Endothelial cell of umbilical vein (primary cell): Measurements from ENCODE around the gene HTRA3. TPM values are rescaled to one million over a fixed set of nuclear protein-coding genes. Genes with fewer than 3 reads are reported as not detected.

Experiments used
- BruUV-seq: library from RNA; stranded (reverse); fragments of 400-500 nt; replicated peaks from 2 replicates; lab custom pipeline; 2021; lab: Mats Ljungman, UMichigan
- CTCF ChIA-PET: fragments of 300-600, 350-600 bp; sonication (Branson Sonifier 250); formaldehyde crosslinking; loops from one replicate; lab custom pipeline; 2021; ENCODE audit warnings: antibody characterized with exemption, inconsistent platforms; lab: Charles Lee
- POLR2A ChIA-PET: fragments of 300-600, 350-600 bp; sonication (Branson Sonifier 250); formaldehyde crosslinking; loops from one replicate; lab custom pipeline; 2021; ENCODE audit warnings: antibody characterized with exemption, inconsistent platforms; lab: Charles Lee
- DNase-seq: peaks from one replicate; pipeline ENCODE4 v3.0.0-alpha.2; 2011; ENCODE audit warnings: low read depth, low spot score
- FAIRE-seq: peaks from 2 replicates; lab custom pipeline; 2011; peaks lifted over from hg19 to GRCh38; lab: Jason Lieb, UNC
- H2AFZ ChIP-seq: 2 replicates; pipeline ENCODE4 v1.6.0; 2012; ENCODE audit warnings: low read depth, low read length, control low read depth, inconsistent platforms
- H3K27ac ChIP-seq: 2 replicates; pipeline ENCODE4 v1.5.1; 2011; ENCODE audit warnings: low read depth, mild to moderate bottlenecking, control low read depth, low read length, moderate library complexity; ENCODE audit not compliant: insufficient read depth
- H3K27me3 ChIP-seq, 2 experiments: 2 replicates each; pipeline versions ENCODE4 v1.6.0 to v1.6.1; 2011; ENCODE audit warnings: low read length in 2 of 2, mixed read lengths in 1 of 2; ENCODE audit not compliant: control insufficient read depth in 2 of 2, insufficient read depth in 2 of 2
- H3K36me3 ChIP-seq, 2 experiments: 2 replicates in 1 of 2; 3 replicates in 1 of 2; pipeline ENCODE4 v1.5.1; 2011; ENCODE audit warnings: low read length in 2 of 2, mild to moderate bottlenecking in 1 of 2, moderate library complexity in 1 of 2; ENCODE audit not compliant: control insufficient read depth in 2 of 2, insufficient read depth in 2 of 2; ENCODE audit errors: extremely low read depth in 1 of 2
- H3K4me1 ChIP-seq: 3 replicates; pipeline ENCODE4 v1.5.1; 2011; ENCODE audit warnings: mild to moderate bottlenecking, low read length; ENCODE audit not compliant: control insufficient read depth, insufficient read depth; ENCODE audit errors: extremely low read depth
- H3K4me2 ChIP-seq: 2 replicates; pipeline ENCODE4 v1.6.1; 2011; ENCODE audit warnings: low read length, control low read depth, mixed read lengths; ENCODE audit not compliant: insufficient read depth
- H3K4me3 ChIP-seq, 3 experiments: fragments of 200-600 bp in 1 of 3; sonication (generic), shearing (Covaris generic) in 1 of 3; replicated peaks in 1 of 3; 2 replicates each; pipeline ENCODE4 v1.5.1; 2011 to 2016; ENCODE audit warnings: control low read depth in 3 of 3, low read length in 3 of 3, mild to moderate bottlenecking in 2 of 3, inconsistent platforms in 1 of 3, low read depth in 1 of 3, moderate library complexity in 1 of 3; ENCODE audit not compliant: insufficient read depth in 1 of 3
- H3K79me2 ChIP-seq: 2 replicates; pipeline ENCODE4 v1.6.0; 2012; ENCODE audit warnings: low read length, inconsistent platforms; ENCODE audit not compliant: control insufficient read depth, insufficient read depth
- H3K9ac ChIP-seq: replicated peaks from 2 replicates; pipeline ENCODE3; 2011; ENCODE audit warnings: low read length, control low read depth; ENCODE audit not compliant: insufficient read depth; ENCODE audit errors: extremely low read depth
- H3K9me1 ChIP-seq: replicated peaks from 3 replicates; pipeline ENCODE4 v1.6.0; 2011; ENCODE audit warnings: mild to moderate bottlenecking, low read length; ENCODE audit not compliant: control insufficient read depth, insufficient read depth; ENCODE audit errors: extremely low read depth
- H3K9me3 ChIP-seq: replicated peaks from 2 replicates; pipeline ENCODE4 v1.5.1; 2012; ENCODE audit warnings: low read length, inconsistent platforms; ENCODE audit not compliant: control insufficient read depth, insufficient read depth
- H4K20me1 ChIP-seq: replicated peaks from 2 replicates; pipeline ENCODE3; 2011; ENCODE audit warnings: mild to moderate bottlenecking, low read length; ENCODE audit not compliant: control insufficient read depth, insufficient read depth; ENCODE audit errors: extremely low read depth
- CTCF ChIP-seq, 2 donors: IDR thresholded peaks; 1 replicate in 1 of 2; 2 replicates in 1 of 2; pipeline ENCODE4 v1.5.1; 2011; ENCODE audit warnings: low read length in 2 of 2, mild to moderate bottlenecking in 2 of 2, moderate library complexity in 2 of 2, control low read depth in 1 of 2, inconsistent platforms in 1 of 2, low read depth in 1 of 2; ENCODE audit not compliant: insufficient read depth in 1 of 2; ENCODE audit errors: extremely low read depth in 1 of 2
- EZH2 ChIP-seq: IDR thresholded peaks from 2 replicates; pipeline ENCODE4 v1.6.1; 2012; ENCODE audit warnings: borderline replicate concordance, low read depth, mild to moderate bottlenecking, moderate library complexity, low read length, inconsistent platforms; ENCODE audit not compliant: severe bottlenecking
- FOS ChIP-seq: IDR thresholded peaks from 2 replicates; pipeline ENCODE4 v1.6.1; 2011; ENCODE audit warnings: mild to moderate bottlenecking, low read length, moderate library complexity, borderline replicate concordance; ENCODE audit not compliant: insufficient read depth
- GATA2 ChIP-seq: IDR thresholded peaks from 2 replicates; pipeline ENCODE4 v1.7.0; 2011; ENCODE audit warnings: low read depth, mild to moderate bottlenecking, moderate library complexity, mixed read lengths, low read length; ENCODE audit not compliant: insufficient read length, insufficient read depth
- JUN ChIP-seq: IDR thresholded peaks from 2 replicates; pipeline ENCODE4 v1.6.1; 2011; ENCODE audit warnings: borderline replicate concordance, low read depth; ENCODE audit not compliant: insufficient read length, insufficient read depth
- MYC ChIP-seq: IDR thresholded peaks from one replicate; pipeline ENCODE4 v1.6.1; 2011; ENCODE audit warnings: mild to moderate bottlenecking, low read depth, low read length
- POLR2A ChIP-seq: IDR thresholded peaks from 2 replicates; pipeline ENCODE4 v1.6.1; 2012; ENCODE audit warnings: low read depth, mild to moderate bottlenecking, control low read depth, low read length
- POLR2AphosphoS5 ChIP-seq: IDR thresholded peaks from 2 replicates; pipeline ENCODE4 v1.6.1; 2012; ENCODE audit warnings: low read depth, mild to moderate bottlenecking, control low read depth, low read length, moderate library complexity; ENCODE audit not compliant: insufficient read depth
- dilution Hi-C: fragments of 300-500 bp; cut with MboI; formaldehyde crosslinking; loops from one replicate; pipeline ENCODE4 v1.15.0; 2019; ENCODE audit warnings: low sequenced_read_pairs; ENCODE audit not compliant: extremely low pct_ligation_motif_present
- intact Hi-C: fragments of 100-400 bp; cut with micrococcal nuclease; formaldehyde crosslinking; loops from one replicate; pipeline ENCODE4 v1.10.0; 2022
- polyA plus RNA-seq, 4 experiments: library from polyadenylated mRNA; depleted of rRNA in 3 of 4; stranded (reverse) in 3 of 4; unstranded in 1 of 4; fragments of >200 nt; gene quantifications; 2 replicates each; pipeline versions ENCODE4 v1.2.1 to v1.2.3, GENCODE V29; 2011 to 2012; ENCODE audit warnings: missing spikeins in 1 of 4
- total RNA-seq: library from RNA; stranded (reverse); gene quantifications from 2 replicates; pipeline ENCODE4 v1.2.3, GENCODE V29; 2021
- TF ChIP-seq, protein P1 (sequence below): IDR thresholded peaks from 2 replicates; pipeline ENCODE4 v1.6.1; 2011; ENCODE audit not compliant: insufficient read depth, insufficient read length

The HTRA3 gene
- total and polyA plus RNA-seq, 2 donors (not counting 3 experiments of a cell fraction or from before 2014, with no cell fraction given) = 9.0 to 12.0 TPM

GRCh38 chr4:8224267-8224974, 45.1 kb upstream of the HTRA3 start:
- FAIRE-seq (no peak), DNase-seq (no peak)
- intact Hi-C loops (no loop called here), dilution Hi-C loops (no loop called here)
- Histone ChIP-seq H3K9ac (no peak overlapping the region), H3K36me3 (peaks cover 40 to 83% of the 10 kb centered on the region in 2 experiments), H3K27ac (no peak overlapping the region), H2AFZ (no peak overlapping the region), H3K79me2 (peaks cover 4% of the 10 kb centered on the region), H3K4me3 (no peak overlapping the region), H4K20me1 (no peaks in the 10 kb centered on the region), H3K27me3 (no peaks in the 10 kb centered on the region), H3K9me1 (no peaks in the 10 kb centered on the region), H3K9me3 (no peaks in the 10 kb centered on the region), H3K4me1 (peaks cover 6% of the 10 kb centered on the region), H3K4me2 (no peak overlapping the region)
- no peak for TF ChIP-seq POLR2A
- no peak for TF ChIP-seq JUN
- TF ChIP-seq MYC = no peak
- no peak for TF ChIP-seq CTCF (IDR thresholded peaks at IDR 0.05; ENCODE audit: extremely low read depth in 1 of 2, insufficient read depth in 1 of 2, low read depth in 1 of 2, low read length in 2 of 2)
- TF ChIP-seq FOS = no peak
- no peak for TF ChIP-seq GATA2
- no peak for TF ChIP-seq POLR2AphosphoS5
- no peak for TF ChIP-seq EZH2
- TF ChIP-seq, protein P1, sequence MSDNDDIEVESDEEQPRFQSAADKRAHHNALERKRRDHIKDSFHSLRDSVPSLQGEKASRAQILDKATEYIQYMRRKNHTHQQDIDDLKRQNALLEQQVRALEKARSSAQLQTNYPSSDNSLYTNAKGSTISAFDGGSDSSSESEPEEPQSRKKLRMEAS = no peak
- BruUV-seq = no TSS peak
- CTCF ChIA-PET = interaction anchor here (0.8 to 3.3 kb wide), 3 partner anchors 34 to 48 kb away, joined by 3 to 24 read pairs (median 3); no protein-coding TSS in a partner anchor
- POLR2A ChIA-PET = no interaction called here
